H9 (cell line): Measurements from ENCODE around the gene NPRL2. TPM values are rescaled to one million over a fixed set of nuclear protein-coding genes. Genes with fewer than 3 reads are reported as not detected.

Experiments
- DNase-seq: peaks from one replicate; pipeline ENCODE4 v3.0.0-alpha.2; 2017
- H2AFZ ChIP-seq: one replicate; pipeline ENCODE4 v1.6.1; 2013; ENCODE audit warnings: mild to moderate bottlenecking, low read length, control low read depth, moderate library complexity
- H2AK5ac ChIP-seq: 2 replicates; pipeline ENCODE4 v1.6.1; 2013; ENCODE audit warnings: low read length, control low read depth, mixed read lengths; ENCODE audit not compliant: insufficient read length
- H2BK120ac ChIP-seq: one replicate; pipeline ENCODE4 v1.6.1; 2013; ENCODE audit warnings: low read depth, mild to moderate bottlenecking, low read length, control low read depth, inconsistent platforms; ENCODE audit not compliant: poor library complexity, severe bottlenecking
- H2BK12ac ChIP-seq: 2 replicates; pipeline ENCODE4 v1.6.1; 2013; ENCODE audit warnings: low read length, control low read depth, mixed read lengths, low read depth; ENCODE audit not compliant: insufficient read length
- H2BK15ac ChIP-seq: 2 replicates; pipeline ENCODE4 v1.6.1; 2013; ENCODE audit warnings: low read depth, low read length, control low read depth
- H2BK20ac ChIP-seq: one replicate; pipeline ENCODE4 v1.6.1; 2013; ENCODE audit warnings: low read depth, mild to moderate bottlenecking, low read length, control low read depth, inconsistent platforms; ENCODE audit not compliant: poor library complexity, severe bottlenecking
- H2BK5ac ChIP-seq: 2 replicates; pipeline ENCODE4 v1.6.1; 2013; ENCODE audit warnings: low read length, control low read depth, mixed read lengths; ENCODE audit not compliant: insufficient read length
- H3K14ac ChIP-seq: 2 replicates; pipeline ENCODE4 v1.6.1; 2013; ENCODE audit warnings: low read length, control low read depth; ENCODE audit not compliant: insufficient read depth
- H3K18ac ChIP-seq: 2 replicates; pipeline ENCODE4 v1.6.1; 2013; ENCODE audit warnings: low read depth, mild to moderate bottlenecking, mixed read lengths, low read length, control low read depth; ENCODE audit not compliant: insufficient read length
- H3K23ac ChIP-seq: 2 replicates; pipeline ENCODE4 v1.6.1; 2013; ENCODE audit warnings: low read length, control low read depth, mixed read lengths, low read depth; ENCODE audit not compliant: insufficient read length
- H3K23me2 ChIP-seq: 2 replicates; pipeline ENCODE4 v1.6.1; 2013; ENCODE audit warnings: low read depth, mild to moderate bottlenecking, mixed read lengths, low read length, control low read depth; ENCODE audit not compliant: insufficient read length, poor library complexity, severe bottlenecking
- H3K27ac ChIP-seq: 2 replicates; pipeline ENCODE4 v1.5.1; 2013; ENCODE audit warnings: low read length, control low read depth, mixed read lengths, low read depth; ENCODE audit not compliant: insufficient read length
- H3K27me3 ChIP-seq: 2 replicates; pipeline ENCODE4 v1.6.1; 2013; ENCODE audit warnings: low read length, control low read depth, inconsistent platforms; ENCODE audit not compliant: insufficient read depth
- H3K4ac ChIP-seq: 2 replicates; pipeline ENCODE4 v1.6.1; 2013; ENCODE audit warnings: low read depth, mild to moderate bottlenecking, control low read depth, inconsistent platforms, low read length, moderate library complexity
- H3K4me1 ChIP-seq: 2 replicates; pipeline ENCODE4 v1.6.1; 2013; ENCODE audit warnings: low read length, control low read depth, inconsistent platforms; ENCODE audit not compliant: insufficient read depth
- H3K4me2 ChIP-seq: 2 replicates; pipeline ENCODE4 v1.6.1; 2013; ENCODE audit warnings: low read length, control low read depth, mixed read lengths; ENCODE audit not compliant: insufficient read length, insufficient read depth
- H3K56ac ChIP-seq: 2 replicates; pipeline ENCODE4 v1.6.1; 2013; ENCODE audit warnings: low read depth, mild to moderate bottlenecking, mixed read lengths, low read length, control low read depth; ENCODE audit not compliant: insufficient read length
- H3K79me1 ChIP-seq: 2 replicates; pipeline ENCODE4 v1.6.1; 2013; ENCODE audit warnings: low read depth, mild to moderate bottlenecking, moderate library complexity, low read length, control low read depth, inconsistent platforms; ENCODE audit not compliant: insufficient read depth, poor library complexity, severe bottlenecking
- H3K79me2 ChIP-seq: 2 replicates; pipeline ENCODE4 v1.6.1; 2013; ENCODE audit warnings: low read length, control low read depth, inconsistent platforms; ENCODE audit not compliant: insufficient read depth
- H3K9ac ChIP-seq: 2 replicates; pipeline ENCODE4 v1.6.1; 2013; ENCODE audit warnings: low read length, control low read depth, mixed read lengths; ENCODE audit not compliant: insufficient read length; ENCODE audit errors: extremely low read depth
- H3K9me3 ChIP-seq: one replicate; pipeline ENCODE4 v1.6.1; 2013; ENCODE audit warnings: low read depth, low read length, inconsistent platforms; ENCODE audit not compliant: control insufficient read depth
- H3T11ph ChIP-seq: one replicate; pipeline ENCODE4 v1.6.1; 2013; ENCODE audit warnings: mild to moderate bottlenecking, low read length, control low read depth, inconsistent platforms
- H4K20me1 ChIP-seq: one replicate; pipeline ENCODE4 v1.6.1; 2013; ENCODE audit not compliant: control insufficient read depth, insufficient read length, insufficient read depth
- H4K5ac ChIP-seq: 2 replicates; pipeline ENCODE4 v1.6.1; 2013; ENCODE audit warnings: low read depth, mild to moderate bottlenecking, mixed read lengths, low read length, control low read depth; ENCODE audit not compliant: insufficient read length
- H4K8ac ChIP-seq: replicated peaks from 2 replicates; pipeline ENCODE4 v1.6.1; 2013; ENCODE audit warnings: low read length, control low read depth, mixed read lengths, low read depth; ENCODE audit not compliant: insufficient read length
- H4K91ac ChIP-seq: 2 replicates; pipeline ENCODE4 v1.6.1; 2013; ENCODE audit warnings: low read depth, mild to moderate bottlenecking, moderate library complexity, mixed read lengths, low read length, control low read depth; ENCODE audit not compliant: insufficient read length
- H3K27ac Mint-ChIP-seq, 3 experiments: 2 replicates in 2 of 3; 3 replicates in 1 of 3; pipeline ENCODE4 v1.8.0; 2020 to 2021; ENCODE audit warnings: mixed read lengths in 3 of 3, mild to moderate bottlenecking in 1 of 3, moderate library complexity in 1 of 3
- H3K27me3 Mint-ChIP-seq: 2 replicates; pipeline ENCODE4 v1.8.0; 2021; ENCODE audit warnings: low read depth, mild to moderate bottlenecking, moderate library complexity, mixed read lengths
- H3K36me3 Mint-ChIP-seq, 3 experiments: 2 replicates in 2 of 3; 3 replicates in 1 of 3; pipeline ENCODE4 v1.8.0; 2020 to 2021; ENCODE audit warnings: low read depth in 3 of 3, mixed read lengths in 3 of 3; ENCODE audit not compliant: insufficient read depth in 1 of 3
- H3K4me1 Mint-ChIP-seq, 2 experiments: 2 replicates each; pipeline ENCODE4 v1.8.0; 2020; ENCODE audit warnings: mixed read lengths in 2 of 2
- H3K4me3 Mint-ChIP-seq, 2 experiments: 2 replicates in 1 of 2; 3 replicates in 1 of 2; pipeline ENCODE4 v1.8.0; 2020 to 2021; ENCODE audit warnings: mild to moderate bottlenecking in 2 of 2, mixed read lengths in 2 of 2, moderate library complexity in 1 of 2
- H3K9me3 Mint-ChIP-seq, 2 experiments: 2 replicates in 1 of 2; 3 replicates in 1 of 2; pipeline ENCODE4 v1.8.0; 2020; ENCODE audit warnings: mild to moderate bottlenecking in 2 of 2, mixed read lengths in 2 of 2, moderate library complexity in 1 of 2
- WGBS: extraction: QIAGEN DNeasy Blood & Tissue Kit; methylation state at CpG from one replicate; pipeline ENCODE4 v1.1.7; 2013; ENCODE audit warnings: missing lambda C conversion rate, low lambda C conversion rate, mixed read lengths; ENCODE audit not compliant: insufficient read length; ENCODE audit errors: extremely low coverage; 5-methylcytosine and 5-hydroxymethylcytosine counted together
- total RNA-seq: library from RNA; stranded (reverse); gene quantifications from 2 replicates; pipeline ENCODE4 v1.2.1, GENCODE V29; 2021
- TF ChIP-seq, protein P1 (sequence below): fragments of 200-600 bp; sonication (generic); conservative IDR thresholded peaks from 3 replicates; pipeline ENCODE4 v1.8.0; 2021; ENCODE audit warnings: antibody characterized with exemption, mild to moderate bottlenecking

Gene NPRL2
- total RNA-seq, 1 experiment from 2014 or later, result 23.4 TPM

- no peaks in the 10 kb centered on the region for H3K4me1 ChIP-seq
- no peak overlapping the region for H2AFZ ChIP-seq
- TF ChIP-seq, protein P1, sequence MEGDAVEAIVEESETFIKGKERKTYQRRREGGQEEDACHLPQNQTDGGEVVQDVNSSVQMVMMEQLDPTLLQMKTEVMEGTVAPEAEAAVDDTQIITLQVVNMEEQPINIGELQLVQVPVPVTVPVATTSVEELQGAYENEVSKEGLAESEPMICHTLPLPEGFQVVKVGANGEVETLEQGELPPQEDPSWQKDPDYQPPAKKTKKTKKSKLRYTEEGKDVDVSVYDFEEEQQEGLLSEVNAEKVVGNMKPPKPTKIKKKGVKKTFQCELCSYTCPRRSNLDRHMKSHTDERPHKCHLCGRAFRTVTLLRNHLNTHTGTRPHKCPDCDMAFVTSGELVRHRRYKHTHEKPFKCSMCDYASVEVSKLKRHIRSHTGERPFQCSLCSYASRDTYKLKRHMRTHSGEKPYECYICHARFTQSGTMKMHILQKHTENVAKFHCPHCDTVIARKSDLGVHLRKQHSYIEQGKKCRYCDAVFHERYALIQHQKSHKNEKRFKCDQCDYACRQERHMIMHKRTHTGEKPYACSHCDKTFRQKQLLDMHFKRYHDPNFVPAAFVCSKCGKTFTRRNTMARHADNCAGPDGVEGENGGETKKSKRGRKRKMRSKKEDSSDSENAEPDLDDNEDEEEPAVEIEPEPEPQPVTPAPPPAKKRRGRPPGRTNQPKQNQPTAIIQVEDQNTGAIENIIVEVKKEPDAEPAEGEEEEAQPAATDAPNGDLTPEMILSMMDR, result no peak
- H3K4me2 ChIP-seq, result no peak overlapping the region
- no peaks in the 10 kb centered on the region for H3K27me3 ChIP-seq
- H3K79me2 ChIP-seq, result no peaks in the 10 kb centered on the region
- Mint-ChIP-seq H3K4me3 (no peak overlapping the region), H3K9me3 (no peaks in the 10 kb centered on the region; a peak in 1 of 5 replicates), H3K4me1 (peaks cover 22 to 23% of the 10 kb centered on the region in 2 experiments), H3K27ac (no peak overlapping the region), H3K27me3 (no peaks in the 10 kb centered on the region), H3K36me3 (peaks cover 0 to 8% (median 1%) of the 10 kb centered on the region in 3 experiments; a peak in 1 of 7 replicates)
- H3K56ac ChIP-seq, result no peak overlapping the region
- H2BK12ac ChIP-seq, result no peak overlapping the region
- H3K4ac ChIP-seq, result no peak overlapping the region
- H3K79me1 ChIP-seq, result no peaks in the 10 kb centered on the region
- no peak overlapping the region for H3K23ac ChIP-seq
- no peaks in the 10 kb centered on the region for H3K9me3 ChIP-seq
- H2AK5ac ChIP-seq, result no peak overlapping the region
- no peak overlapping the region for H4K91ac ChIP-seq
- no peak overlapping the region for H4K5ac ChIP-seq
- no peak overlapping the region for H3K14ac ChIP-seq
- H2BK120ac ChIP-seq, result no peak overlapping the region
- no peak overlapping the region for H4K8ac ChIP-seq
- WGBS, result no CpG with 5 or more reads among the region's 2 CpGs
- no peak overlapping the region for H2BK20ac ChIP-seq
- no peak overlapping the region for H3K9ac ChIP-seq
- no peak for DNase-seq
- no peak overlapping the region for H3K27ac ChIP-seq
- no peaks in the 10 kb centered on the region for H4K20me1 ChIP-seq
- H3T11ph ChIP-seq, result no peak overlapping the region
- peaks cover 6% of the 10 kb centered on the region for H3K23me2 ChIP-seq
- no peak overlapping the region for H3K18ac ChIP-seq
- H2BK15ac ChIP-seq, result no peak overlapping the region
- H2BK5ac ChIP-seq, result no peak overlapping the region
Observed at GRCh38 chr3:50297384-50297775, 53.2 kb downstream of the NPRL2 start.

Other genes starting within 250 kb of the NPRL2 start
- 11.9 and 14.3 TPM in 2 replicates for gene SEMA3F, start 195.5 kb downstream of the NPRL2 start, total RNA-seq
- 0.18 TPM in 1 of 2 replicates, not detected in the other for gene GNAT1, start 159.2 kb downstream of the NPRL2 start, total RNA-seq
- gene SLC38A3, start 145.5 kb downstream of the NPRL2 start, total RNA-seq, result 1.4 and 3.2 TPM in 2 replicates
- 210 and 218 TPM in 2 replicates for gene GNAI2, start 114.6 kb downstream of the NPRL2 start, total RNA-seq
- 4.4 and 6.4 TPM in 2 replicates for gene SEMA3B, start 81.6 kb downstream of the NPRL2 start, total RNA-seq
- gene LSMEM2, start 71.7 kb downstream of the NPRL2 start, total RNA-seq, result 0.24 and 0.50 TPM in 2 replicates
- gene IFRD2, start 58.3 kb downstream of the NPRL2 start, total RNA-seq, result 107 and 109 TPM in 2 replicates
- 2.3 and 3.1 TPM in 2 replicates for gene HYAL3, start 51.4 kb downstream of the NPRL2 start, total RNA-seq
- gene NAA80, start 51.4 kb downstream of the NPRL2 start, total RNA-seq, result 4.9 and 6.0 TPM in 2 replicates
- gene HYAL1, start 47.2 kb downstream of the NPRL2 start, total RNA-seq, result 2.0 and 2.2 TPM in 2 replicates
- gene HYAL2, start 28.0 kb downstream of the NPRL2 start, total RNA-seq, result 51.9 and 57.6 TPM in 2 replicates
- 33.5 and 35.5 TPM in 2 replicates for gene TUSC2, start 22.6 kb downstream of the NPRL2 start, total RNA-seq
- gene RASSF1, start 9.9 kb downstream of the NPRL2 start, total RNA-seq, result 15.1 and 15.8 TPM in 2 replicates
- gene ZMYND10, start 5.0 kb downstream of the NPRL2 start, total RNA-seq, result 0.61 and 1.4 TPM in 2 replicates
- gene CYB561D2, start 87 bp upstream of the NPRL2 start, total RNA-seq, result 16.8 and 19.0 TPM in 2 replicates
- 32.3 and 34.0 TPM in 2 replicates for gene TMEM115, start 8.7 kb upstream of the NPRL2 start, total RNA-seq
- 27.7 and 28.1 TPM in 2 replicates for gene CACNA2D2, start 152.9 kb upstream of the NPRL2 start, total RNA-seq
- 5.5 and 7.1 TPM in 2 replicates for gene C3orf18, start 217.0 kb upstream of the NPRL2 start, total RNA-seq
- gene HEMK1, start 218.7 kb upstream of the NPRL2 start, total RNA-seq, result 11.6 and 12.5 TPM in 2 replicates